Measurements from ENCODE around the gene YWHAE.
A peak's percentile ranks its signal among the peaks of the same experiment; 100 is the strongest.

YWHAE gene

GRCh38 chr17:1331708-1332107 is 68.3 kb downstream of the YWHAE start:
- TF ChIP-seq ZFX (IDR thresholded peaks at IDR 0.05; ENCODE audit: borderline replicate concordance) (no peak), CTCF (IDR thresholded peaks at IDR 0.05) (no peak)
- no peak overlapping the region for H3K27ac ChIP-seq

- no peak for TF ChIP-seq ZFX (IDR thresholded peaks at IDR 0.05; ENCODE audit: borderline replicate concordance)
- TF ChIP-seq CTCF (IDR thresholded peaks at IDR 0.05), result no peak
- H3K27ac ChIP-seq, result no peak overlapping the region
These were observed 70.2 kb downstream of the YWHAE start for GRCh38 chr17:1329745-1330343.

- H3K27ac ChIP-seq, result no peak overlapping the region
- no peak for TF ChIP-seq ZFX (IDR thresholded peaks at IDR 0.05; ENCODE audit: borderline replicate concordance)
- no peak for TF ChIP-seq CTCF (IDR thresholded peaks at IDR 0.05)
These were observed 71.6 kb downstream of the YWHAE start for GRCh38 chr17:1328437-1328836.

GRCh38 chr17:1325766-1326165 is 74.3 kb downstream of the YWHAE start:
- no peak overlapping the region for H3K27ac ChIP-seq
- TF ChIP-seq ZFX (IDR thresholded peaks at IDR 0.05; ENCODE audit: borderline replicate concordance) (no peak), CTCF (IDR thresholded peaks at IDR 0.05) (no peak)

- TF ChIP-seq CTCF (IDR thresholded peaks at IDR 0.05) (no peak), ZFX (IDR thresholded peaks at IDR 0.05; ENCODE audit: borderline replicate concordance) (no peak)
- H3K27ac ChIP-seq, result peak overlapping the region; percentile 75
These were observed 75.7 kb downstream of the YWHAE start for GRCh38 chr17:1324201-1324771.

GRCh38 chr17:1323336-1323735 is 76.7 kb downstream of the YWHAE start:
- no peak for TF ChIP-seq ZFX (IDR thresholded peaks at IDR 0.05; ENCODE audit: borderline replicate concordance)
- no peak for TF ChIP-seq CTCF (IDR thresholded peaks at IDR 0.05)
- H3K27ac ChIP-seq, result peak overlapping the region; percentile 75

- no peak overlapping the region for H3K27ac ChIP-seq
- TF ChIP-seq ZFX (IDR thresholded peaks at IDR 0.05; ENCODE audit: borderline replicate concordance) (no peak), CTCF (IDR thresholded peaks at IDR 0.05) (no peak)
These were observed 77.5 kb downstream of the YWHAE start for GRCh38 chr17:1322480-1322879.
